ENCODE measurements around the gene DIP2C.

- TF ChIP-seq CTCF (IDR thresholded peaks at IDR 0.05), result no peak
- no peak for TF ChIP-seq POLR2A (IDR thresholded peaks at IDR 0.05)
Observed at GRCh38 chr10:612696-613095, 76.8 kb downstream of the DIP2C start.
